Activated T-cell treated with anti-CD3 and anti-CD28 coated beads for 24 hours (primary cell): ENCODE measurements around the gene MXD1.

Experiments used
- DNase-seq: peaks from one replicate; pipeline ENCODE4 v3.0.0-alpha.2; 2020; ENCODE audit warnings: low read depth

MXD1 gene

GRCh38 chr2:69954084-69954483, 39.2 kb downstream of the MXD1 start:
- DNase-seq: no peak

- DNase-seq: no peak
These were observed 40.1 kb downstream of the MXD1 start for GRCh38 chr2:69955029-69955428.

- DNase-seq: no peak
These were observed 41.6 kb downstream of the MXD1 start for GRCh38 chr2:69956475-69956979.

- DNase-seq: no peak
These were observed 43.1 kb downstream of the MXD1 start for GRCh38 chr2:69957965-69958364.

GRCh38 chr2:69958480-69958879, 43.6 kb downstream of the MXD1 start:
- DNase-seq: no peak

GRCh38 chr2:69959425-69959824, 44.5 kb downstream of the MXD1 start:
- no peak for DNase-seq

- DNase-seq: no peak
These were observed 45.9 kb downstream of the MXD1 start for GRCh38 chr2:69960821-69961220.

GRCh38 chr2:69961496-69961895, 46.6 kb downstream of the MXD1 start, which contains the start of gene ASPRV1:
ASPRV1 (minus strand) TSS chr2:69961631; CDS start chr2:69961436, 195 bp downstream.
- DNase-seq: no peak

- no peak for DNase-seq
These were observed 48.2 kb downstream of the MXD1 start for GRCh38 chr2:69962986-69963730.

- DNase-seq: no peak
These were observed 49.5 kb downstream of the MXD1 start for GRCh38 chr2:69964353-69964841.

GRCh38 chr2:69965756-69966445, 51.0 kb downstream of the MXD1 start:
- DNase-seq: no peak

- DNase-seq: no peak
These were observed 51.6 kb downstream of the MXD1 start for GRCh38 chr2:69966496-69966895.

- DNase-seq: no peak
These were observed 53.7 kb downstream of the MXD1 start for GRCh38 chr2:69968609-69969008.

GRCh38 chr2:69969126-69969983, 54.4 kb downstream of the MXD1 start:
- DNase-seq: no peak

- no peak for DNase-seq
These were observed 55.1 kb downstream of the MXD1 start for GRCh38 chr2:69969991-69970390.

- DNase-seq: no peak
These were observed 57.9 kb downstream of the MXD1 start for GRCh38 chr2:69972822-69973221.

- DNase-seq: no peak
These were observed 58.4 kb downstream of the MXD1 start for GRCh38 chr2:69973335-69973735.

- no peak for DNase-seq
These were observed 60.4 kb downstream of the MXD1 start for GRCh38 chr2:69975136-69975852.

GRCh38 chr2:69975853-69976462, 61.0 kb downstream of the MXD1 start:
- DNase-seq: no peak

GRCh38 chr2:69977186-69977585, 62.3 kb downstream of the MXD1 start:
- no peak for DNase-seq

GRCh38 chr2:69977906-69978482, 63.1 kb downstream of the MXD1 start:
- DNase-seq: no peak
